ENCODE results near the gene MPO. TPM values are rescaled to one million over a fixed set of nuclear protein-coding genes. Genes with fewer than 3 reads are reported as not detected.

The MPO gene
- polyA plus RNA-seq, 2 of the 4 experiments (the other 2 are of a cell fraction) = not detected

DNA sequence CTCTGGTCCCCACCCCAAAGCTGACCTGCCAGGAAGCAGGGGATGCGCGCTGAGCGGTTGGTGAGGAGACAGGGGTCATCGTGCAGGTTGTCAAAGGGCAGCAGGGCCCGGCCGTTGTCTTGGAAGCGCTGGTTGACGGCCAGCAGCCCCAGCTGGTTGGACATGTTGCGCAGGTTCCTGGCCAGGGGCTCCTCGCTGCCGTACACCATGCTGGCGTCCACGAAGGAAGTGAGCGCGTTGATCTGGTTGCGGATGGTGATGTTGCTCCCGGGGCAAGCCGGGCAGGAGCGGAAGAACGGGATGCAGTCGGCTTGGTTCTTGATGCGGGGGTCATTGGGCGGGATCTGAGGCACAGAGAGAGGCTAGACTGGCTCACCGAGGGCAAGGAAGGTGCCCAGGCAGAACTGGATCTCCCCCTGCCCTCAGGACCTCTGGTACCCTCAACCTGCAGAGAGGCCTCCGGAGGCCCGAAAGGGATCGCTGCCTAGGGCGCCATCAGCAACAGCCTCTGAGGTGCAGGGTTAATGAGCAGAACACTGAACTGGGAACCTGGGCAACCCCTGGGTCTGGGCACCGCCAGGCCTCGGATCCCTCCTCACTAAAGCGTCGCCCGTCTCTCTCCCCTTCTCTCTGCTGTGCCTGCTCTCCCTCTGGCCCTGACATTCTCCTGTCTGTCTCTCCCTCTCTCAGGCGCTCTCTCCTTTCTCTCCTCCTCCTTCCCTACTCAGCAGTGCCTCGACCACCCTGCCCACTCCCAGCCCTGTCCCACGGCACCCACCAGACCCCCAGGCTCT is 2.7 kb downstream of the MPO start:
- WGBS (ENCODE audit: missing lambda C conversion rate) = 63% methylated on average over 35 of the region's 36 CpGs
- TF ChIP-seq FOXS1 (CRISPR knock-in tag; IDR thresholded peaks at IDR 0.05) = no peak
- no peak for TF ChIP-seq HOXB5 (CRISPR knock-in tag; IDR thresholded peaks at IDR 0.05)
- TF ChIP-seq HOXB13 (CRISPR knock-in tag; IDR thresholded peaks at IDR 0.05; ENCODE audit: low read depth) = no peak
- TF ChIP-seq, protein P1, sequence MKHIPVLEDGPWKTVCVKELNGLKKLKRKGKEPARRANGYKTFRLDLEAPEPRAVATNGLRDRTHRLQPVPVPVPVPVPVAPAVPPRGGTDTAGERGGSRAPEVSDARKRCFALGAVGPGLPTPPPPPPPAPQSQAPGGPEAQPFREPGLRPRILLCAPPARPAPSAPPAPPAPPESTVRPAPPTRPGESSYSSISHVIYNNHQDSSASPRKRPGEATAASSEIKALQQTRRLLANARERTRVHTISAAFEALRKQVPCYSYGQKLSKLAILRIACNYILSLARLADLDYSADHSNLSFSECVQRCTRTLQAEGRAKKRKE (CRISPR knock-in tag; IDR thresholded peaks at IDR 0.05; ENCODE audit: low read depth) = no peak
- TF ChIP-seq EP300 (IDR thresholded peaks at IDR 0.05) = no peak
- TF ChIP-seq, protein P2, sequence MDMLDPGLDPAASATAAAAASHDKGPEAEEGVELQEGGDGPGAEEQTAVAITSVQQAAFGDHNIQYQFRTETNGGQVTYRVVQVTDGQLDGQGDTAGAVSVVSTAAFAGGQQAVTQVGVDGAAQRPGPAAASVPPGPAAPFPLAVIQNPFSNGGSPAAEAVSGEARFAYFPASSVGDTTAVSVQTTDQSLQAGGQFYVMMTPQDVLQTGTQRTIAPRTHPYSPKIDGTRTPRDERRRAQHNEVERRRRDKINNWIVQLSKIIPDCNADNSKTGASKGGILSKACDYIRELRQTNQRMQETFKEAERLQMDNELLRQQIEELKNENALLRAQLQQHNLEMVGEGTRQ (IDR thresholded peaks at IDR 0.05) = no peak
- no peak for TF ChIP-seq POLR2AphosphoS2 (conservative IDR thresholded peaks at IDR 0.05; ENCODE audit: low read length)
- TF ChIP-seq RAD21 (conservative IDR thresholded peaks at IDR 0.05 in 1 of 2, IDR thresholded peaks at IDR 0.05 in 1 of 2) = no peak
- no peak for TF ChIP-seq HEYL (CRISPR knock-in tag; IDR thresholded peaks at IDR 0.05)
- TF ChIP-seq ZNF302 (CRISPR knock-in tag; IDR thresholded peaks at IDR 0.05) = no peak
- TF ChIP-seq NFE2L2 (conservative IDR thresholded peaks at IDR 0.05; ENCODE audit: low read length) = no peak
- TF ChIP-seq ZSCAN20 (CRISPR knock-in tag; IDR thresholded peaks at IDR 0.05) = no peak
- no peak for TF ChIP-seq SMC3 (IDR thresholded peaks at IDR 0.05)
- no peak for TF ChIP-seq CHD4 (IDR thresholded peaks at IDR 0.05; ENCODE audit: borderline replicate concordance)
- TF ChIP-seq EHMT2 (IDR thresholded peaks at IDR 0.05; ENCODE audit: low read depth) = no peak
- TF ChIP-seq RARB (CRISPR knock-in tag; IDR thresholded peaks at IDR 0.05) = no peak
- no peak for TF ChIP-seq BHLHE40 (IDR thresholded peaks at IDR 0.05; ENCODE audit: low read depth, low read length)
- no peak for TF ChIP-seq RCOR1 (IDR thresholded peaks at IDR 0.05; ENCODE audit: low read depth, low read length)
- no peak for TF ChIP-seq CEBPB (IDR thresholded peaks at IDR 0.05)
- H3K4me2 ChIP-seq = no peak overlapping the region
- DNase-seq (ENCODE audit: low read depth in 1 of 2, low spot score in 1 of 2) (no peak), ATAC-seq (peak in 1 of 2 experiments; percentile 13; a peak in 3 of 6 replicates), FAIRE-seq (no peak)
- POLR2A ChIA-PET = no interaction called here
- no peaks in the 10 kb centered on the region for H3K4me1 ChIP-seq
- no peak overlapping the region for H3K27ac ChIP-seq
- no peak overlapping the region for H3K4me3 ChIP-seq
- CTCF ChIA-PET = interaction anchor here (1.0 to 1.5 kb wide), 2 partner anchors 10 to 13 kb away, joined by 3 read pairs; no protein-coding TSS in a partner anchor
- H3K9me3 ChIP-seq = no peaks in the 10 kb centered on the region

DNA sequence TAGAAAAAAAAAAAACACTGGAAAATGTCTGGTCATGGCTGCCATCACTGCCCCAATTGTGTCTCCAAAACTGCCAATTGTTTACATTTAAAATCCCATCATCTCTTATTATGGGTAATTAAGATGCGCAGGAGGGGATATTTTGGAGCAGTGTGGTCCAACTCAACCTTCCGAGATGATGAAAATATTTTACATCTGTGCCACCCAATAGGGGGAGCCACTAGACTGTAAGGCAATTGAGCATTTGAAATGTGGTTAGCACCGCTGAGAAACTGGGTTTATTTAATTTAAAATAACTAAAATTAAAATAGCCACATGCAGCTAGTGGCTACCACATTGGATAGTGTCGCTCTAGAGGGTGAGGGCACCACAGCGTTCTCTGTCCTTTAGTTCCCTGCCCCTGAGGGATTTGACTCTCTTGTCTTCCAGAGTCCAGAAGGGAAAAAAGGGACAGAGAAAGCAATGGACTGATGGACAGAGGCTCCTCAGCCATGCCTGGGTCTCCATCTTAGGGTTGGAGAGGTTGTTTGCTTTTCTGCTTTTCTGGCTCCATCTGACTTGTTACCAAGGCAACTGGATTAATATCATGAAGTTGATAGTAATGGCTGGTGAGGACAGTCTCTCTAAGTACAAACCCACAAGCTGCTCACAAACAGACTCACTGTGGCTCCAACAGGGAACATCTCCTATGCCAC is 3.5 kb downstream of the MPO start:
- FAIRE-seq (no peak), ATAC-seq (0 out of 6 replicates have a peak, but pooled peaks of 1 of the 2 experiments have one; percentile 27), DNase-seq (ENCODE audit: low read depth in 1 of 2, low spot score in 1 of 2) (peak in 1 of 2 experiments; percentile 26)
- Histone ChIP-seq H3K4me1 (no peaks in the 10 kb centered on the region), H3K4me2 (no peak overlapping the region), H3K9me3 (no peaks in the 10 kb centered on the region), H3K4me3 (no peak overlapping the region), H3K27ac (no peak overlapping the region)
- POLR2A ChIA-PET = no interaction called here
- TF ChIP-seq CHD4 (IDR thresholded peaks at IDR 0.05; ENCODE audit: borderline replicate concordance) = no peak
- no peak for TF ChIP-seq FOSL2 (IDR thresholded peaks at IDR 0.05)
- TF ChIP-seq FOSL2 (CRISPR knock-in tag; IDR thresholded peaks at IDR 0.05) = no peak
- TF ChIP-seq SREBF2 (IDR thresholded peaks at IDR 0.05) = no peak
- TF ChIP-seq TFCP2L1 (CRISPR knock-in tag; IDR thresholded peaks at IDR 0.05) = no peak
- TF ChIP-seq MYC (IDR thresholded peaks at IDR 0.05; ENCODE audit: borderline replicate concordance, low read length) = no peak
- TF ChIP-seq RCOR1 (IDR thresholded peaks at IDR 0.05; ENCODE audit: low read depth, low read length) = no peak
- no peak for TF ChIP-seq CBX8 (IDR thresholded peaks at IDR 0.05)
- TF ChIP-seq ZSCAN20 (CRISPR knock-in tag; IDR thresholded peaks at IDR 0.05) = no peak
- TF ChIP-seq HDAC2 (IDR thresholded peaks at IDR 0.05) = no peak
- peak; percentile 41 to 55 for TF ChIP-seq RAD21 (conservative IDR thresholded peaks at IDR 0.05 in 1 of 2, IDR thresholded peaks at IDR 0.05 in 1 of 2)
- TF ChIP-seq, protein P3, sequence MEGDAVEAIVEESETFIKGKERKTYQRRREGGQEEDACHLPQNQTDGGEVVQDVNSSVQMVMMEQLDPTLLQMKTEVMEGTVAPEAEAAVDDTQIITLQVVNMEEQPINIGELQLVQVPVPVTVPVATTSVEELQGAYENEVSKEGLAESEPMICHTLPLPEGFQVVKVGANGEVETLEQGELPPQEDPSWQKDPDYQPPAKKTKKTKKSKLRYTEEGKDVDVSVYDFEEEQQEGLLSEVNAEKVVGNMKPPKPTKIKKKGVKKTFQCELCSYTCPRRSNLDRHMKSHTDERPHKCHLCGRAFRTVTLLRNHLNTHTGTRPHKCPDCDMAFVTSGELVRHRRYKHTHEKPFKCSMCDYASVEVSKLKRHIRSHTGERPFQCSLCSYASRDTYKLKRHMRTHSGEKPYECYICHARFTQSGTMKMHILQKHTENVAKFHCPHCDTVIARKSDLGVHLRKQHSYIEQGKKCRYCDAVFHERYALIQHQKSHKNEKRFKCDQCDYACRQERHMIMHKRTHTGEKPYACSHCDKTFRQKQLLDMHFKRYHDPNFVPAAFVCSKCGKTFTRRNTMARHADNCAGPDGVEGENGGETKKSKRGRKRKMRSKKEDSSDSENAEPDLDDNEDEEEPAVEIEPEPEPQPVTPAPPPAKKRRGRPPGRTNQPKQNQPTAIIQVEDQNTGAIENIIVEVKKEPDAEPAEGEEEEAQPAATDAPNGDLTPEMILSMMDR (IDR thresholded peaks at IDR 0.05) = peak; percentile 46
- no peak for TF ChIP-seq ZC3H11A (IDR thresholded peaks at IDR 0.05)
- TF ChIP-seq, protein P2 (IDR thresholded peaks at IDR 0.05) = no peak
- TF ChIP-seq NR3C1 (IDR thresholded peaks at IDR 0.05) = no peak
- 19% methylated on average over 5 of the region's 5 CpGs for WGBS (ENCODE audit: missing lambda C conversion rate)
- CTCF ChIA-PET = interaction anchor here (1.0 to 1.5 kb wide), 2 partner anchors 9 to 12 kb away, joined by 3 read pairs; no protein-coding TSS in a partner anchor

Measured in A549 (cell line).